NCI-H82 treated with DMSO at 0.1 percent for 48 hours (cell line): ENCODE measurements around the gene ABI3BP.
A peak's percentile ranks its signal among the peaks of the same experiment; 100 is the strongest.

Experiments used
- DNase-seq: peaks from one replicate; lab custom pipeline; 2025; ENCODE audit not compliant: unreplicated experiment; lab: John Stamatoyannopoulos, UW

ABI3BP gene

DNA sequence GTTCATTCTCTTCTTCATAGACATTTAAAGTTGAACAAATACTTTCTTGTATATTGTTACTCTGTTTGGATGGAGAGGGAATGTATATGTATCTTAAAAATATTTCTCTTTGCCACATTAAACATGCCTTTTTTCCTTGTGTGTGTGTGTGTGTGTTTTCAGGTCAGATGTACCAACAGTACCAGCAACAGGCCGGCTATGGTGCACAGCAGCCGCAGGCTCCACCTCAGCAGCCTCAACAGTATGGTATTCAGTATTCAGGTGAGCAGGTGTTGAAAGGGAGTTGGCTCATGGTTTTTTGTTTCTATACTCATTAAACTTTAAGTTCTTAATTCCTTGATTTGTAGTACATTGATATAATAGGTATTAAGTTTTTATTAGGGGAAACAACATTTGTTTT is 248.6 kb downstream of the ABI3BP start:
- DNase-seq, result no peak

DNA sequence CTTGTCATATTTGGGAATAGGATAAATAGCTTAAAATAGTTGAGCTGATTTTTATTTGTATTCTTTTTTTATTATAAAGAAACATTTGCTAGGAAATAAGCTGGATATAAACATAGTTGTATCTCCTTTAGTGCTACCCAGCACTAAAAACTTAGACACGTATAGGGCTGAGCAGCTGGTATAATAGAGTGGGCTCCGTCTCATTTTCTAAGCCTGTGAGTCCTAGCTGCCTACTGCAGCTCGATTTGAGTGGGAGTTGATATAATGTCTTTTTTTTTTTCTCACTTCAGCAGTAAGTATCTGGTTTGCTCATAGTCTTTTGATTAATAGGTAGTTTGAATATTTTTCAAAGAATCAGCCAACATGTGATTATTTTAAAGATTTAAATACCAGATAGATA is 249.7 kb downstream of the ABI3BP start:
- no peak for DNase-seq

DNA sequence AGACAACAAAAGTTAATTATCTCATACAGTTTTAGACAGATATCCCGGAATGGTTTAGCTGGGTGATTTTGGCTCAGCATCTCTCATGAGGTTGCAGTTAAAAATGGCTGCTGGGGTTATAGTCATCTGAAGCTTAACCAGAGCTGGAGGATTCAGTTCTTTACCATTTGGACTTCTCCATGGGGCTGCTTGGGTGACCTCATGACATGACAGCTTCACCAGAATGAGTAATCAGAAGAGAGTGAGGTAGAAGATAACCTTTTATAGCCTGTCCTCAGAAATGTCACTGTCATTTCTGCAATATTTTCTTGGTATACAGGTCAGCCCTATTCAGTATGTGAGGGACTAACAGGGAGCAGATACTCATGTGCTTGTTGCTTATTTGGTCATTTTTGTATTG is 253.0 kb downstream of the ABI3BP start:
- no peak for DNase-seq

DNA sequence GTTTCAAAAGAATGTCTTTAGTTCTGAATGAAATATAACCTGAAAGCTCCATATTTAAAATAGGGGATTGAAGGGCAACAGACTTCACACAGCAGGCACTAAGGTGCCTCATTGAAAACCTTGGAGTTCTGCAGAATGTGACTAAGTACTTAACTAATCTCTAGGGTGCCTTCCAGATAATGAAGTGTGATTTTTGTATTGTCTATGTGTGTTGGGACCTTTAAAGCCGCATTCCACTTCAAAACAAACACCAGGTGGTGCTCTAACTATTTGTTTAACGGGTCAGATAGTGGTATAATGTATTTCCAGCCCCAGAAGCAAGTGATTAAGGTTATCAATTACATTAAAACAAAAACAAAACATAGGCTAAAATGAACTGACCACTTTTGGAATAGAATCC is 255.9 kb downstream of the ABI3BP start:
- DNase-seq, result no peak

DNA sequence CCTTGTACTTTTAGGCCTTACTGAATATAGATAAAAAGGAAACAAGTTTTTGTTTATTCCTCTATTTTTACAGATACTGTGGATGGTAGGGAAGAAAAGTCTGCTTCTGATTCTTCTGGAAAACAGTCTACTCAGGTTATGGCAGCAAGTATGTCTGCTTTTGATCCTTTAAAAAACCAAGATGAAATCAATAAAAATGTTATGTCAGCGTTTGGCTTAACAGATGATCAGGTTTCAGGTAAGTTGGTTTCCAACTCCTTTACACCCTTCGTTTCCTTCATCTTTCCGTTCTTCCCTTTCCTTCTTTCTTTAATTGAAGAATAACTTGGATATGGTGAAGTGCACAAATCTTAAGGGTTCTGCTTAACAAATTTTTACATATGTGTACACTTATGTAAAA is 260.8 kb downstream of the ABI3BP start:
- DNase-seq, result no peak

DNA sequence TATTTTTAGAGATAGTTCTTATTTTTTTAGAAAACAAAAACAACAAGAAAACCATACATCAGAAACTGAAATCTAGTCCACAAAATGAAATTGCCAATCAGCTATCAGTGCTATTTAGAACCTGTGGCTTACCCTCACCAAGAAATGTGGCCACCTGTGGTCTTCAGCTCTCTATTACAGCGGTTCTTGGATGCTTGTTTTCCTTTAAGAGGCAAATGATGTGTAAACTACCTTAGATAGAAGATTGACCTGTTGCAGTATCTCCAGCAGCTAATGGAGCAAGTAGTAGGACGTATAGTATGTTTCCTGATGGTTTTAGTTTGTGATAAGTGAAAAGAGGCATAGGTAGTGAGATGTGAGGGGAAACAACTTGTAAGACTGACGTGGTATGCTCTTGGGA is 262.7 kb downstream of the ABI3BP start:
- DNase-seq, result no peak

DNA sequence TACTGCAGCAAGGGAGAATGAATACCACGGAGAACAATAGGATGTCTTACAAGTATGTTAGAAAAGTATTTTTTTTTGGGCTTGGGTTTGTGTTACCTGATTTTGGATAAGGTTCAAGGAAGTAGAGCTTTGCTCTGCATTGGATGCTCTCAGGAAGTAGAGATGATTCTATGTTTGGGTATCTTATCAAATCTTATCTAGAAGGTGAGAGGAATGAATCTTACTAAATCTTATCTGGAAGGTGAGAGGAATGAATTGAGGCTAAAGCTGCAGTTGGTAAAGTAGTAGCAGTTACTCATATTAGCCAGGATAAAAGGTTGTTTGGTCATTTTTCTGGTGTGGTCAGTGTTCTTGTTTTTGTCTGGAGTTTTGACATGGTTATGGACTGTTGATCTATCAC is 266.5 kb downstream of the ABI3BP start:
- DNase-seq, result no peak

DNA sequence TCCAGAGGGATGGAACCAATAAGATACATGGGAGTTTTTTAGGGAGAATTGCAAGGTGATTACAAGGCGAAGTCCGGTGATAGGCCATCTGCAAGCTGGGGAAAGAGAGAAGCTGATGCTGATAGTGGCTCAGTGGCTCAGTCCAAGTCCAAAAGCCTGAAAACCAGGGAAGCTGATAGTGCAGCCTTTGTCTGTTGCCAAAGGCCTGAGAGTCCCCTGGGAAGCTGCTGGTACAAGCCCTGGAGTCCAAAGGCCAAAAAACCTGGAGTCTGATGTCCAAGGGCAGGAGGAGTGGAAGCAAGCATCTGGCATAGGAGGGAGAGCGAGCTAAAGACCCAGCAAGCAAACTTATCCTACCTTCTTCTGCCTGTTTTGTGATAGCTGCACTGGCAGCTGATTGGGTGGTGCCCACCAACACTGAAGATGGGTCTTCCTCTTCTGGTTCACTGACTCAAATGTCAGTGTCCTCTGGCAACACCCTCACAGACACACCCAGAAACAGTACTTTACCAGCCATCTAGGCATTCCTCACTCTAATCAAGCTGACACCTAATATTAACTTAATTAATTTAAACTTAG is 267.2 kb downstream of the ABI3BP start:
- no peak for DNase-seq

DNA sequence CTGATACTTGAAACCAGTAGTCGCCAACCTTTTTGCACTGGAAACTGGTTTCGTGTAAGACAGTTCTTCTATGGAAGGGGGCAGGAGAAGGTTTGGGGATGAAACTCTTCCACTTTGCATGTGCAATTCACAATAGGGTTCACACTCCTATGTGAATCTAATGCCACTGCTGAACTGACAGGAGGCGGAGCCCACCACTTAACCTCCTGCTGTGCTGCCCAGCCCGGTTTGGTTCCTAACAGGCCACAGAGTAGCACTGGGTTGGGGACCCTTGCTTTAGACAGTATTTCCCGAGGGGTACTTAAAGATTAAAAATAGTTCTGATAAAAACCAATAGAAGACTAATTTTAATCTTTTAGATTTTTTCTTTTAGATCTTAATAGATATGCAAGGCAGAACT is 272.8 kb downstream of the ABI3BP start:
- no peak for DNase-seq

DNA sequence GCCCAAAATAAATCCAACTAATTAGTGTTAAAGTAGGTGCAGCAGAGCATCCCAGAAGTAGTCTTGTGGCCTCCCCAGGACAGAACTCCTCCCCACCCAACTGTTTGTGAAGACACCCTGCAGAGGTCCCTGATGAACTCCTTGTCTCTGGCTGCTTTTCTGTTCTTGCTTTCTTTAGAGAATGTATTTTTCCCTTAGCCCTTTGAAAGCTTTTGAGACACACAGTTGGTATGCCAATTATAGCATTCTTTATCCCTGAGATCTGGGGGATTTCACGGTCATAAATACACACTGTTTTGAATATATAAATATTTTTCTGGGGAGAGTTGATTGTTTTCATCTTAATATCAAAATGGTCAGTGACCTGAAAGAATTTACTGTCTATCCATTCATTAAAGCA is 274.1 kb downstream of the ABI3BP start:
- DNase-seq, result no peak

DNA sequence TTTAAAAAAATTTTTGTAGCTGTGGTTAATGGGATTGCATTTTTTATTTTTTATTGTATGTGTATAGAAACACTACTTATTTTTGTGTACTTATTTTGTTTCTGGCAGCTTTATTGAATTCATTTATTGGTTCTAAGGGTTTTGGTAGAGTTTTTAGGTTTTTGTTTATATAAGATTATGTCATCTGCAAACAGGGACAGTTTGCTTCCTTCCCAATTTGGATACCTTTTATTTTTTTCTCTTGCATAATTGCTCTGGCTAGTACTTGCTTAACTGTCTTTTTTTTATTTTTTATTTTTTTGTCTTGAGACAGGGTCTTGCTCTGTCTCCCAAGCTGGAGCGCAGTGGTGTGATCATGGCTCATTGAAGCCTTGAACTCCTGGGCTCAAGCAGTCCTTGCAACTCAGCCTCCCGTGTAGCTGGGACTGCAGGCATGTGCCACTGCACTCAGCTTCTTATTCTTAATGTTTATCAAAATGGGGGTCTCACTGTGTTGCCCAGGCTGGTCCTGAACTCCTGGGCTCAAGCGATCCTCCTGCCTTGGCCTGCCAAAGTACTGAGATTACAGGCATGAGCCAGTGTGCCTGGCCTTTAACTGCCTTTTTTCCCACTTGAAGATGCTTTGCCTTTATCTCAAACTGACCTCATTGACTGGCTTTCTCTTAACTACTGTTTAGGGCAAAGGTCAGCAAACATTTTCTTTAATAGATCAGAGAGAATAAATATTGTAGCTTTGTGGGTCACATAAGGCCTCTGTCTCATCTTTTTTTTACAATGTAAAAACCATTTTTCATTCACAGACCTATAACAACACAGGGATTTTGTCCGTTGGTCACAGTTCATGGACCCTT is 275.4 kb downstream of the ABI3BP start:
- no peak for DNase-seq

DNA sequence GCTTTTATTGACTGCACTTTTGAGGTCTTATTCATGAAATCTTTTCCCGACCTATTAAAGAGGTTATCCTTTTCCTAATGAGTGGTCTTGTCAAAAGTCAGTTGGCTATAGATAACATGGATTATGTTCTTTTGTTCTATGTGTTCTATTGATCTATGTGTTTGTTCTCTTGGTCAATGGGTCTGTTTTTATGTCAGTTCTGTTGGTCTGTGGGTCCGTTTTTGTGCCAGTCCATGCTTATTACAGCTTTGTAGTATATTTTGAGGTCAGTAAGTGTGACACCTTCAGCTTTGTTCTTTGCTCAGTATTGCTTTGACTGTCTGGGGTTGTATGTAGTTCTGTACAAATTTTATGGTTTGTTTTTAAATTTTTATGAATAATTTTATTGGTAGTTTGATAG is 276.2 kb downstream of the ABI3BP start:
- no peak for DNase-seq

DNA sequence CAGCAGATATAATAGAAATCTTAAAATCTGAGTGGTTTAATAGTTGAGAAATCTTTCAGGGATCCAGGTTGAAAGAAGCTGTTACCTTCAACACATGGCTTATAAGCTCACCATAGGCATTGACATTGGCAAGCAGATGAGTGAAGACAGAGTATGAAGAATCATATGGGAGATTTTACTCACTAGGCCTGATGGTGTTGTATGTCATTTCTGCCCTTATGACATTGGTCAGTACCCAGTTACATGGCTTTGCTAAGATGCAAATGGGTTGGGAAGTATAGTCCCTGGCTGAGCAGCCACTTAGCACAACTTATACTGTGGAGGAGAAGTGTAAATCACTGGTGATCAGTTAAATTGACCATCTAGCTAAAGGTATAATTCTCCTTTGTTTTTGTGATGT is 278.0 kb downstream of the ABI3BP start:
- no peak for DNase-seq

DNA sequence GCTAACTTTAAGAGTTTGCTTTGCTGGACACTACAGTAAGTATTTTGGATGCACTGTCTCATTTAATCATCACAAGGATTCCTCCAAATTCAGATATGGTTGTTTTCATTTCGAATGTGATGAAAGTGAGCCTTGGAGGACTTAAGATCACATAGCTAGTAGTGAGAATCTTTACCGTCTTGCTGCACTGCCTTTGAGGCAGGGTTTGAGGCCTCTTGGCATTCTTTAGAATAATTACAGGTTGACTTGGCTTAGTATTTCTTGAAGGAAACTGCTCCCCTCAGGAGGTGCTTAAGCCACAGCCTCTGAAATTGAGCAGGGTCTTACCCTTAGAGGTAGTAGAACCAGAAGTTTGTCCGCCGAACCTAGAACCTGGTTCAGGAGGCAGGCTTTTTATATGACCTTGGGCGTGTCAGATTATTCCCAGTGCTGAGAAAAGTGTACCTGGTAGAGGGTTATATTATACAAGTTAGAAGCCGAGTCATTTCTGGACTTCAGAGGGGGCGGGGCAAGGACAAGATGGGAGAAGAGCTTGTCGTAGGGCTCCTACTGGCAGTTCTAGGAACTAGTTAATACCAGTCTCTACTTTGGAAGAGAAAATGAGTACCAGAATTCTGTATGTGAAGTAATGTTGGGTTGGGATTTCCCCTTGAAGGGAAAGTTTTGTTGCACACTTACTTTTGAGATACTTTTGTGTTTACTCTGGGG is 282.8 kb downstream of the ABI3BP start:
- DNase-seq, result peak; percentile 45

DNA sequence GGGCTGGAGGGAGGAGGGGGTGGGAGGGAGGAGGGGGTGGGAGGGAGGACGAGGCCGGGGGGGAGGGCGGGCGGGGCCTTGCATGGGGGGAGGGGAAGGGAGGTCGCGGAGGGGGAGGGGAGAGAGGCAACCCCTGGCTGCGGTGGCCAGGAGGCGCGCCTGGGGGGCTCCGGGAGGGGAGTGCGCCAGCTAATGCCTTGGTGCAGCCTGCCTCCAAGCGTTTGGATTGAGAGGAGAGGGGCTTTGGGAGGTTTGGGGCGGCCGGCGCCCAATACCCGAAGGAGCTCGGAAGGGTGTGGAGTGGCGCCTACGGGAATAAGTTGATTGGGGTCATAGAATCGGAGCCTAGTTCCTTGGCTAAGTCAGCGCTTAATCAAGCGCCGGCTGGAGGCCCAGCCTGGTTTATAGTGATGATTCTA is 283.4 kb downstream of the ABI3BP start:
- DNase-seq, result peak; percentile 69

DNA sequence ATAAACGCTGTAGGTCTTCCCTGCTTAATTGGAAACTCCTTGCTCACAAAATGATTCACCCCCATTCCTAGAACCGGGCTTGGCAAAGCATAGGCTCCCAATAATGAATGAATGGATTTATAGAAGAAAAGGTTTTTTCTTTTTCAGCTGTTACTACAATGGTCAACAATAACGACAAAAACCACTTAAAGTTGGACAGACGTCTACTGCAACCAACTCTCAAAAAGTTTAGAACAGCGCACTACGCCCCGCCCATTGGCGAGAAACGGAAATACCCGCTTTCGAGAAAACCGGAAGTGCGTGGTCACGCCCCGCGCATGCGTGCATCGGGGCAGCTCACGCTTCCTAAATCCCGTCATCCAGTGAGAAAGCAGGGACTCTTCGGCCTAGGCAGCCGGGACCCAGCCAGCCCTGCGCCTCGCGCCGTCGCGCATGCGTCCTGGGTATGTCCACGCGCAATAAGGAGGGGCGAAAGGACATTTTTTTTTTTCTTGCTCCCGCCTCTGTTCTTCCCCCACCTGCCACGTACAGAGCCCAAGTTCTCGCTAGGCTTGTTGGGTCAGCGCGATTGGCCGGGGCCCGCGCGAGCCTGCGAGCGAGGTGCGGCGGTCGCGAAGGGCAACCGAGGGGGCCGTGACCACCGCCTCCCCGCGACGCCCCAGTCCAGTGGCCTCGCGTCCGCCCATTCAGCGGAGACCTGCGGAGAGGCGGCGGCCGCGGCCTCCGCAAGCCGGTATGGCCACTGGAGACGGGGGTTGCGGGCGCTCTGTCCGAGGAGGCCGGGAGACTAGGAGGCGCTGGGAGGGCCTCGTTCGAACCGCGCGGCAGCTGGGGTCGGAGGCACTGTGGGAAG is 284.0 kb downstream of the ABI3BP start, which contains the start of gene TFG:
Gene TFG (plus strand): TSS at position 506 of the 853 bp plus-strand sequence. CDS start 4,192 bp downstream, outside the sequence.
- peak; percentile 99 for DNase-seq

DNA sequence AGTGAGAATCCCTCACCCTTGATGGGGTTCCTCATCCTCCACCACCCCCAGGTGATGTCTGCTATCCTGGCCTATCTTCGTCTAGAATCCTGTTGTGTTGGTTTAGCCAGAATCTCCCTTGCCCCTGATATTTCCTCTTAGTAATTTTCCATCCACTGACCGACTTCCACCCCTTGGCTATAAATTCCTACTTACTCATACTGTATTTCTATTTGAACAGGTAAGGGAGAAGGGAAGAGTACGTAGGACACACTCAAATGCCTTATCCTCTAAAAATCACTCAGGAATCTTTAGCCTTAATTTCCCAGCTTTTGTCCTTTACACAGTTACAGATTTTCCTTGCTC is 284.6 kb downstream of the ABI3BP start:
- no peak for DNase-seq

DNA sequence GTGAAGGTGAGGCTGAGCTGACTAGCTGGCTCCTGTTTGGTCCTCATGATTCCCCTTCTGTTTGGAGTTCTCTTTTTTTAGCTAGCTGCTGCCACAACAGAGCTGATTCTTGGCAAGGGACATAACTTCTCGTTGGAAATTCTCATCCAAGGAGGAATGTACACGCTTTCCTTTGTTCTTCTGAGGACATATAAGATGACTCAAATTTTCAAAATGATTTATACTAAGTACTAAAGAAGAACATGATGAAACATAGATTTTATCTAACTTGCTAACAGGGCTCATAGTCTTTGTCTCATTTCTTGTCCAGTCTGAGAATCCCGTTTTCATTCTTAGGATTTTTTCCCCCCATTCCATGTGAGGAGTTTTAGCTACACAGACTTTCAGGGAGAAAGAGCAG is 286.9 kb downstream of the ABI3BP start:
- DNase-seq, result no peak

DNA sequence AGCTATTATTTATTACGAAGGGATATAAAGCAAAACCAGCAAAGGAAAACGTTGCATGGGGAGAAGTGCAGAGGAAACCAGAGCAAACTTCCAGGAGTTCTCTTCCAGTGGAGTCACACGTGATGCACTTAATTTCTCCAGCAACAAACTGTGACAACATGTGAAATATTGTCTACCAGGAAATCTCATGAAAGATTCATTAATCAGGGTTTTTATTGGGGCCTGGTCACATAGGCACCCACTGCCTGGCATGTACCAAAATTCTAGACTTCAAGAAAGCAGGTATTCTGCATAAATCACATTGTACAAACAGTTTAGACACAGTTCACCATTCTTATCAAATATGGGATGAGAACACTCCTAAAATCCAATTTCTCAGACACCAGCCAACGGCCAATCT is 289.4 kb downstream of the ABI3BP start:
- no peak for DNase-seq

DNA sequence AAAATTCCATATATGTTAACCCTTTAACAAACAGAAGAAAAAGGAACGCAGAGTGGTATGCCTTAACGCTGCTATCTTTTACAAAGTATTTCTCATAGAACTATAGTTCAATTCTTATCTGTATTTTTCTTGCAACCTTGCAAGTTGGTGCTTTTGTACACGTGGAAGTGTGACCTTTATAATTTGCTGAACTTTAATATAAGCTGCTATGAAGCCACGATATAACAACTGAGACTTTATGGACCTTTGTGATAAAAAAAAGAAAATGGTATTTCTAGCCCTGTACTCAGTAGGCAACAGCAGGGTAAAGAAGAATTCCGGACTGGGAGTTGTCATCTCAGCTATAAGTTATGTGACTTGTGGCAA is 290.3 kb downstream of the ABI3BP start:
- no peak for DNase-seq
